ENCODE results near the gene BRAP. TPM values are rescaled to one million over a fixed set of nuclear protein-coding genes. Genes with fewer than 3 reads are reported as not detected.
A peak's percentile ranks its signal among the peaks of the same experiment; 100 is the strongest.

BRAP gene
- total RNA-seq, 1 experiment from 2014 or later, result 24.7 TPM

GRCh38 chr12:111599453-111600204 lies 86.1 kb downstream of the BRAP start:
- BruUV-seq (replicated peaks), result TSS peak; percentile 86
- DNase-seq (peak; percentile 81), ATAC-seq (peak; percentile 57)
- H4K20me1 ChIP-seq (ENCODE audit: low read length), result peaks cover 15% of the 10 kb centered on the region
- H3K27ac ChIP-seq (ENCODE audit: low read length), result peak overlapping the region; percentile 77
- H3K36me3 ChIP-seq (ENCODE audit: low read depth, low read length), result no peaks in the 10 kb centered on the region
- H3K79me2 ChIP-seq (ENCODE audit: low read length), result peaks cover 54% of the 10 kb centered on the region
- peak overlapping the region; percentile 81 for H3K9ac ChIP-seq (ENCODE audit: low read length)
- H3F3A ChIP-seq (ENCODE audit: low read length, unreplicated experiment), result no peaks in the 10 kb centered on the region
- no peaks in the 10 kb centered on the region for H3K9me3 ChIP-seq (ENCODE audit: low read length)
- peak overlapping the region; percentile 87 for H3K4me3 ChIP-seq (ENCODE audit: low read length)
- TF ChIP-seq EZH2 (IDR thresholded peaks at IDR 0.05; ENCODE audit: low read length, unreplicated experiment) (no peak), CTCF (conservative IDR thresholded peaks at IDR 0.05; ENCODE audit: low read depth, low read length) (no peak), EZH2phosphoT487 (IDR thresholded peaks at IDR 0.05; ENCODE audit: borderline replicate concordance, low read length) (no peak)
- H3K4me2 ChIP-seq (ENCODE audit: low read length), result peak overlapping the region; percentile 90
- intact Hi-C loops (cut with micrococcal nuclease), result loop anchor here (5.0 kb wide), 2 partner anchors 42 to 72 kb away; no protein-coding TSS in a partner anchor
- CTCF ChIA-PET, result no interaction called here
- no peaks in the 10 kb centered on the region for H3K27me3 ChIP-seq (ENCODE audit: low read length)
- peaks cover 28% of the 10 kb centered on the region for H3K4me1 ChIP-seq (ENCODE audit: insufficient read depth, low read length)
- POLR2A ChIA-PET (ENCODE audit: unreplicated experiment), result interaction anchor here (0.7 kb wide), 1 partner anchor 28 kb away, joined by 3 read pairs; no protein-coding TSS in a partner anchor
- H3K9me2 ChIP-seq (replicated peaks; ENCODE audit: low read length), result no peaks in the 10 kb centered on the region
- H2AFZ ChIP-seq (ENCODE audit: low read length), result peak overlapping the region; percentile 90

- CTCF ChIA-PET, result no interaction called here
- Histone ChIP-seq H3K27me3 (ENCODE audit: low read length) (no peaks in the 10 kb centered on the region), H3K9ac (ENCODE audit: low read length) (peak within 1 kb of the TSS; percentile 81), H3K4me3 (ENCODE audit: low read length) (peak within 1 kb of the TSS; percentile 87), H2AFZ (ENCODE audit: low read length) (peak within 1 kb of the TSS; percentile 90), H3K79me2 (ENCODE audit: low read length) (peaks cover 62% of the 10 kb centered on the region), H3K9me2 (replicated peaks; ENCODE audit: low read length) (no peaks in the 10 kb centered on the region), H3K4me2 (ENCODE audit: low read length) (peak within 1 kb of the TSS; percentile 90), H4K20me1 (ENCODE audit: low read length) (peaks cover 22% of the 10 kb centered on the region), H3K27ac (ENCODE audit: low read length) (peak within 1 kb of the TSS; percentile 77), H3K4me1 (ENCODE audit: insufficient read depth, low read length) (peaks cover 36% of the 10 kb centered on the region), H3F3A (ENCODE audit: low read length, unreplicated experiment) (no peaks in the 10 kb centered on the region), H3K36me3 (ENCODE audit: low read depth, low read length) (no peaks in the 10 kb centered on the region), H3K9me3 (ENCODE audit: low read length) (no peaks in the 10 kb centered on the region)
- POLR2A ChIA-PET (ENCODE audit: unreplicated experiment), result interaction anchor here (0.6 to 0.7 kb wide), 2 partner anchors 29 to 664 kb away, joined by 3 to 12 read pairs; no protein-coding TSS in a partner anchor
- no TSS peak for BruUV-seq (replicated peaks)
- intact Hi-C loops (cut with micrococcal nuclease), result loop anchor here (5.0 kb wide), 2 partner anchors 42 to 72 kb away; no protein-coding TSS in a partner anchor
- ATAC-seq, result peak; percentile 20
- peak; percentile 14 for DNase-seq
- TF ChIP-seq EZH2phosphoT487 (IDR thresholded peaks at IDR 0.05; ENCODE audit: borderline replicate concordance, low read length) (no peak), CTCF (conservative IDR thresholded peaks at IDR 0.05; ENCODE audit: low read depth, low read length) (no peak), EZH2 (IDR thresholded peaks at IDR 0.05; ENCODE audit: low read length, unreplicated experiment) (no peak)
Measured at GRCh38 chr12:111598637-111599452, 86.9 kb downstream of the BRAP start, which contains the start of gene ATXN2. TSS of gene ATXN2 (minus strand) at chr12:111599315. CDS start at chr12:111599034, 281 bp downstream.
